Measurements from ENCODE around the gene DNAL1. TPM values are rescaled to one million over a fixed set of nuclear protein-coding genes. Genes with fewer than 3 reads are reported as not detected.
A peak's percentile ranks its signal among the peaks of the same experiment; 100 is the strongest.
"Not testable (repeated sequence)": the region's sequence is repeated elsewhere in the genome, so short reads cannot be mapped to it uniquely, and the experiment has no call there.

DNAL1 gene
- 10 to 100 TPM; 17.9 to 22.5 (median 21.6) TPM for polyA plus RNA-seq (ENCODE audit: insufficient read length in 3 of 3)

- DNase-seq (ENCODE audit: low read depth in 3 of 3, low spot score in 2 of 3): peak; percentile 76 to 84 (median 78)
These were observed at the start of gene DNAL1 for GRCh38 chr14:73644531-73645247. Gene DNAL1, plus strand, starts transcription at chr14:73644986. Its CDS starts 54 bp downstream, at chr14:73645040.

- no peak for DNase-seq (ENCODE audit: low read depth in 3 of 3, low spot score in 2 of 3)
These were observed 45.3 kb upstream of the DNAL1 start for GRCh38 chr14:73599499-73599898.

- no peak for DNase-seq (ENCODE audit: low read depth in 3 of 3, low spot score in 2 of 3)
These were observed 41.8 kb upstream of the DNAL1 start for GRCh38 chr14:73602994-73603393.

GRCh38 chr14:73606271-73606670 lies 38.5 kb upstream of the DNAL1 start:
- no peak for DNase-seq (ENCODE audit: low read depth in 3 of 3, low spot score in 2 of 3)

GRCh38 chr14:73607241-73607640 lies 37.5 kb upstream of the DNAL1 start:
- no peak for DNase-seq (ENCODE audit: low read depth in 3 of 3, low spot score in 2 of 3)

GRCh38 chr14:73610687-73611086 lies 34.1 kb upstream of the DNAL1 start:
- no peak for DNase-seq (ENCODE audit: low read depth in 3 of 3, low spot score in 2 of 3)

GRCh38 chr14:73612339-73613045 lies 32.3 kb upstream of the DNAL1 start, which contains the start of gene ACOT6:
Gene ACOT6, plus strand, starts transcription at chr14:73612517. Its CDS starts 55 bp downstream, at chr14:73612572.
- peak in 1 of 3 donors; percentile 52 for DNase-seq (ENCODE audit: low read depth in 3 of 3, low spot score in 2 of 3)

GRCh38 chr14:73613046-73613383 lies 31.8 kb upstream of the DNAL1 start:
- DNase-seq (ENCODE audit: low read depth in 3 of 3, low spot score in 2 of 3): no peak

- DNase-seq (ENCODE audit: low read depth in 3 of 3, low spot score in 2 of 3): no peak
These were observed 31.3 kb upstream of the DNAL1 start for GRCh38 chr14:73613419-73613963.

- no peak for DNase-seq (ENCODE audit: low read depth in 3 of 3, low spot score in 2 of 3)
These were observed 28.0 kb upstream of the DNAL1 start for GRCh38 chr14:73616831-73617230.

GRCh38 chr14:73619524-73619923 lies 25.3 kb upstream of the DNAL1 start:
- DNase-seq (ENCODE audit: low read depth in 3 of 3, low spot score in 2 of 3): no peak

- no peak for DNase-seq (ENCODE audit: low read depth in 3 of 3, low spot score in 2 of 3)
These were observed 24.5 kb upstream of the DNAL1 start for GRCh38 chr14:73620268-73620667.

GRCh38 chr14:73623504-73624054 lies 21.2 kb upstream of the DNAL1 start:
- DNase-seq (ENCODE audit: low read depth in 3 of 3, low spot score in 2 of 3): no peak

- no peak for DNase-seq (ENCODE audit: low read depth in 3 of 3, low spot score in 2 of 3)
These were observed 19.1 kb upstream of the DNAL1 start for GRCh38 chr14:73625706-73626105.

- no peak for DNase-seq (ENCODE audit: low read depth in 3 of 3, low spot score in 2 of 3)
These were observed 17.6 kb upstream of the DNAL1 start for GRCh38 chr14:73627151-73627558.

GRCh38 chr14:73630009-73630780 lies 14.6 kb upstream of the DNAL1 start:
- no peak for DNase-seq (ENCODE audit: low read depth in 3 of 3, low spot score in 2 of 3)

GRCh38 chr14:73633116-73634010 lies 11.4 kb upstream of the DNAL1 start:
- peak; percentile 54 to 66 (median 59) for DNase-seq (ENCODE audit: low read depth in 3 of 3, low spot score in 2 of 3)

- DNase-seq (ENCODE audit: low read depth in 3 of 3, low spot score in 2 of 3): no peak
These were observed 10.6 kb upstream of the DNAL1 start for GRCh38 chr14:73634011-73634833.

- DNase-seq (ENCODE audit: low read depth in 3 of 3, low spot score in 2 of 3): not testable (repeated sequence)
These were observed 8.4 kb upstream of the DNAL1 start for GRCh38 chr14:73636355-73636754.
